SK-N-SH (cell line): ENCODE data around the gene DLL3.

Experiments used
- CHD2 ChIP-seq: fragments of 150-350 bp; IDR thresholded peaks from 2 replicates; pipeline ENCODE4 v1.6.1; 2018; ENCODE audit warnings: low read length; ENCODE audit not compliant: partially characterized antibody
- CTCF ChIP-seq: fragments of 200-600 bp; sonication (generic); IDR thresholded peaks from 2 replicates; pipeline ENCODE4 v1.6.1; 2017; ENCODE audit warnings: antibody characterized with exemption, mild to moderate bottlenecking, moderate library complexity
- MAX ChIP-seq: IDR thresholded peaks from 2 replicates; pipeline ENCODE4 v1.4.0; 2012; ENCODE audit warnings: low read depth
- MEF2A ChIP-seq: IDR thresholded peaks from 2 replicates; pipeline ENCODE4 v1.4.0; 2012; ENCODE audit warnings: low read depth, borderline replicate concordance
- NFIC ChIP-seq: IDR thresholded peaks from 2 replicates; pipeline ENCODE4 v1.4.0; 2012; ENCODE audit warnings: borderline replicate concordance
- SIN3A ChIP-seq: IDR thresholded peaks from 2 replicates; pipeline ENCODE4 v1.6.1; 2012; ENCODE audit warnings: low read depth, mild to moderate bottlenecking, low read length, moderate library complexity, borderline replicate concordance
- TAF1 ChIP-seq: IDR thresholded peaks from 2 replicates; pipeline ENCODE4 v1.6.1; 2012; ENCODE audit warnings: low read depth, mild to moderate bottlenecking, low read length, moderate library complexity, borderline replicate concordance
- USF1 ChIP-seq: IDR thresholded peaks from 2 replicates; pipeline ENCODE4 v1.4.0; 2012; ENCODE audit warnings: low read depth, borderline replicate concordance

- TF ChIP-seq TAF1 = no peak
- TF ChIP-seq USF1 = no peak
- no peak for TF ChIP-seq MAX
- TF ChIP-seq MEF2A = no peak
- no peak for TF ChIP-seq CTCF
- TF ChIP-seq SIN3A = no peak
- TF ChIP-seq CHD2 = no peak
- TF ChIP-seq NFIC = no peak
Measured at GRCh38 chr19:39463403-39463802, 35.3 kb upstream of the DLL3 start.
